ENCODE results near the gene CRACR2B. TPM values are rescaled to one million over a fixed set of nuclear protein-coding genes. Genes with fewer than 3 reads are reported as not detected.
A peak's percentile ranks its signal among the peaks of the same experiment; 100 is the strongest.

The CRACR2B gene
- total and polyA plus RNA-seq, 2 of the 13 experiments (the other 11 are each of a cell fraction or from before 2014, with no cell fraction given), result 14.9 to 21.0 TPM

DNA sequence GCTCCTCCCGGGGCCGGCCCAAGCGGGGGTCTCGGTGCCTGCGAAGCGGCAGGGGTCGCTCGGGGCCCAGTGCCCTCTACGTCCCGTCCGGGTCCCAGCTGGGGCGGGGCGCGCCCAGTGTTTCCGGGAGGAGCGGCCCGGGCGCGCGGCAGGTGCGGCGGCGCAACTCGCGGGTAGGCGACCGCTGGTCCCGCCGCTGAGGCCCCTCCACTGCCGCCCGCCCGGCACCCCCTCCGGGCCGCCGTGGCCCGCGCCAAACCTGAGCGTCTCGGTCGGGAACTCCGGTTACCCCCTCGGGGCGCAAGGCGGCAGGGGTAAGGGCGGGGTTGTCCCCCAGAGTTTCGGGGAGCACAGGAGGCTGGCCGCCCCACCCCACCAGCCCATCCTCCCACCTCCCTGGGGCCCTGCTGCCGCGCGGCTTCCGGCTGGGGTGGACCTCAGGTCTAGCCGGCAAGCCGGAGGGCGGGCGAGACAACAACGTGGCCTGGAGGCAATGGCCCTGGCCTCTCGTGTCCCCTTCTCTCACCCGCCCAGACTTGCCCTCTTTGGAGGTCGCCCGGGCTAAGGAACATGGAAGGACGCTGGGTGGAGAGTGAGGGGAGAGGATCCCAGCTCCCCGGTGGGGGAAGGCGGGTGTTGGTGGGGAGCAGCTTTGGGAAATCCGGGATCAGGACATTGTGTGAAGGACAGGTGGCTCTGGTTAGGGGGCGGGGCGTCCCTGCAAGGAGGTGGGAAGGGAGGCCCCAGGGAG lies 398 bp upstream of the CRACR2B start (continued):
- TF ChIP-seq, protein P1, sequence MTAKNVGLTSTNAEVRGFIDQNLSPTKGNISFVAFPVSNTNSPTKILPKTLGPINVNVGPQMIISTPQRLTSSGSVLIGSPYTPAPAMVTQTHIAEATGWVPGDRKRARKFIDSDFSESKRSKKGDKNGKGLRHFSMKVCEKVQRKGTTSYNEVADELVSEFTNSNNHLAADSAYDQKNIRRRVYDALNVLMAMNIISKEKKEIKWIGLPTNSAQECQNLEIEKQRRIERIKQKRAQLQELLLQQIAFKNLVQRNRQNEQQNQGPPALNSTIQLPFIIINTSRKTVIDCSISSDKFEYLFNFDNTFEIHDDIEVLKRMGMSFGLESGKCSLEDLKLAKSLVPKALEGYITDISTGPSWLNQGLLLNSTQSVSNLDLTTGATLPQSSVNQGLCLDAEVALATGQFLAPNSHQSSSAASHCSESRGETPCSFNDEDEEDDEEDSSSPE (CRISPR knock-in tag; IDR thresholded peaks at IDR 0.05), result peak; percentile 57; the same call in 1 of the 2 replicates
- TF ChIP-seq, protein P2, sequence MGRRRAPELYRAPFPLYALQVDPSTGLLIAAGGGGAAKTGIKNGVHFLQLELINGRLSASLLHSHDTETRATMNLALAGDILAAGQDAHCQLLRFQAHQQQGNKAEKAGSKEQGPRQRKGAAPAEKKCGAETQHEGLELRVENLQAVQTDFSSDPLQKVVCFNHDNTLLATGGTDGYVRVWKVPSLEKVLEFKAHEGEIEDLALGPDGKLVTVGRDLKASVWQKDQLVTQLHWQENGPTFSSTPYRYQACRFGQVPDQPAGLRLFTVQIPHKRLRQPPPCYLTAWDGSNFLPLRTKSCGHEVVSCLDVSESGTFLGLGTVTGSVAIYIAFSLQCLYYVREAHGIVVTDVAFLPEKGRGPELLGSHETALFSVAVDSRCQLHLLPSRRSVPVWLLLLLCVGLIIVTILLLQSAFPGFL (CRISPR knock-in tag; IDR thresholded peaks at IDR 0.05), result no peak
- no peak for TF ChIP-seq RCOR2 (CRISPR knock-in tag; IDR thresholded peaks at IDR 0.05)
- no peak for TF ChIP-seq IKZF4 (CRISPR knock-in tag; IDR thresholded peaks at IDR 0.05; ENCODE audit: borderline replicate concordance, low read depth, not compliant biosample characterization)
- no peak for TF ChIP-seq ZNF615 (CRISPR knock-in tag; IDR thresholded peaks at IDR 0.05; ENCODE audit: borderline replicate concordance)
- TF ChIP-seq U2AF1 (optimal IDR thresholded peaks at IDR 0.05; ENCODE audit: low read depth, low read length), result peak; percentile 67
- no peak for TF ChIP-seq ZBTB21 (CRISPR knock-in tag; IDR thresholded peaks at IDR 0.05)
- TF ChIP-seq ZNF768 (CRISPR knock-in tag; IDR thresholded peaks at IDR 0.05), result 0 out of 2 replicates have a peak, but pooled peaks have one; percentile 6
- peak; percentile 58; the same call in 1 of the 2 replicates for TF ChIP-seq NR2C2 (CRISPR knock-in tag; IDR thresholded peaks at IDR 0.05; ENCODE audit: borderline replicate concordance)
- TF ChIP-seq ZFP62 (CRISPR knock-in tag; IDR thresholded peaks at IDR 0.05), result no peak
- TF ChIP-seq ZBTB38 (CRISPR knock-in tag; IDR thresholded peaks at IDR 0.05), result no peak; the same call in 1 of the 2 replicates
- TF ChIP-seq, protein P3, sequence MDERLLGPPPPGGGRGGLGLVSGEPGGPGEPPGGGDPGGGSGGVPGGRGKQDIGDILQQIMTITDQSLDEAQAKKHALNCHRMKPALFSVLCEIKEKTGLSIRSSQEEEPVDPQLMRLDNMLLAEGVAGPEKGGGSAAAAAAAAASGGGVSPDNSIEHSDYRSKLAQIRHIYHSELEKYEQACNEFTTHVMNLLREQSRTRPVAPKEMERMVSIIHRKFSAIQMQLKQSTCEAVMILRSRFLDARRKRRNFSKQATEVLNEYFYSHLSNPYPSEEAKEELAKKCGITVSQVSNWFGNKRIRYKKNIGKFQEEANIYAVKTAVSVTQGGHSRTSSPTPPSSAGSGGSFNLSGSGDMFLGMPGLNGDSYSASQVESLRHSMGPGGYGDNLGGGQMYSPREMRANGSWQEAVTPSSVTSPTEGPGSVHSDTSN (CRISPR knock-in tag; IDR thresholded peaks at IDR 0.05), result no peak
- no peak for TF ChIP-seq ZNF788 (CRISPR knock-in tag; IDR thresholded peaks at IDR 0.05; ENCODE audit: borderline replicate concordance)
- TF ChIP-seq NFIB (CRISPR knock-in tag; IDR thresholded peaks at IDR 0.05; ENCODE audit: borderline replicate concordance), result no peak
- peak; percentile 62 for TF ChIP-seq BRD4 (CRISPR knock-in tag; IDR thresholded peaks at IDR 0.05)
- TF ChIP-seq, protein P4, sequence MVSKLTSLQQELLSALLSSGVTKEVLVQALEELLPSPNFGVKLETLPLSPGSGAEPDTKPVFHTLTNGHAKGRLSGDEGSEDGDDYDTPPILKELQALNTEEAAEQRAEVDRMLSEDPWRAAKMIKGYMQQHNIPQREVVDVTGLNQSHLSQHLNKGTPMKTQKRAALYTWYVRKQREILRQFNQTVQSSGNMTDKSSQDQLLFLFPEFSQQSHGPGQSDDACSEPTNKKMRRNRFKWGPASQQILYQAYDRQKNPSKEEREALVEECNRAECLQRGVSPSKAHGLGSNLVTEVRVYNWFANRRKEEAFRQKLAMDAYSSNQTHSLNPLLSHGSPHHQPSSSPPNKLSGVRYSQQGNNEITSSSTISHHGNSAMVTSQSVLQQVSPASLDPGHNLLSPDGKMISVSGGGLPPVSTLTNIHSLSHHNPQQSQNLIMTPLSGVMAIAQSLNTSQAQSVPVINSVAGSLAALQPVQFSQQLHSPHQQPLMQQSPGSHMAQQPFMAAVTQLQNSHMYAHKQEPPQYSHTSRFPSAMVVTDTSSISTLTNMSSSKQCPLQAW (CRISPR knock-in tag; IDR thresholded peaks at IDR 0.05), result peak; percentile 83
- TF ChIP-seq ZKSCAN1 (IDR thresholded peaks at IDR 0.05; ENCODE audit: low read length), result no peak
- no peak for TF ChIP-seq ZNF749 (CRISPR knock-in tag; IDR thresholded peaks at IDR 0.05; ENCODE audit: borderline replicate concordance)
- 0 out of 2 replicates have a peak, but pooled peaks have one; percentile 11 for TF ChIP-seq ZNF232 (CRISPR knock-in tag; IDR thresholded peaks at IDR 0.05; ENCODE audit: borderline replicate concordance)
- TF ChIP-seq ZFY (CRISPR knock-in tag; IDR thresholded peaks at IDR 0.05), result peak; percentile 87
- no peak for TF ChIP-seq PHF20 (CRISPR knock-in tag; IDR thresholded peaks at IDR 0.05)
- TF ChIP-seq YEATS4 (CRISPR knock-in tag; IDR thresholded peaks at IDR 0.05; ENCODE audit: borderline replicate concordance), result peak; percentile 71
- no peak for TF ChIP-seq PLRG1 (conservative IDR thresholded peaks at IDR 0.05)
- TF ChIP-seq HDAC1 (CRISPR knock-in tag; IDR thresholded peaks at IDR 0.05), result peak; percentile 85
- no peak for TF ChIP-seq ZFP37 (CRISPR knock-in tag; IDR thresholded peaks at IDR 0.05; ENCODE audit: borderline replicate concordance)
- no peak for TF ChIP-seq ZNF841 (CRISPR knock-in tag; IDR thresholded peaks at IDR 0.05; ENCODE audit: borderline replicate concordance)
- no peak for TF ChIP-seq ZNF660 (CRISPR knock-in tag; IDR thresholded peaks at IDR 0.05; ENCODE audit: borderline replicate concordance, low read depth)

All from HepG2 (cell line).